ENCODE results near the gene HCN4. TPM values are rescaled to one million over a fixed set of nuclear protein-coding genes. Genes with fewer than 3 reads are reported as not detected.

The HCN4 gene
- total RNA-seq, 4 donors from 2014 or later, result 0.75 TPM; not detected in 3

DNA sequence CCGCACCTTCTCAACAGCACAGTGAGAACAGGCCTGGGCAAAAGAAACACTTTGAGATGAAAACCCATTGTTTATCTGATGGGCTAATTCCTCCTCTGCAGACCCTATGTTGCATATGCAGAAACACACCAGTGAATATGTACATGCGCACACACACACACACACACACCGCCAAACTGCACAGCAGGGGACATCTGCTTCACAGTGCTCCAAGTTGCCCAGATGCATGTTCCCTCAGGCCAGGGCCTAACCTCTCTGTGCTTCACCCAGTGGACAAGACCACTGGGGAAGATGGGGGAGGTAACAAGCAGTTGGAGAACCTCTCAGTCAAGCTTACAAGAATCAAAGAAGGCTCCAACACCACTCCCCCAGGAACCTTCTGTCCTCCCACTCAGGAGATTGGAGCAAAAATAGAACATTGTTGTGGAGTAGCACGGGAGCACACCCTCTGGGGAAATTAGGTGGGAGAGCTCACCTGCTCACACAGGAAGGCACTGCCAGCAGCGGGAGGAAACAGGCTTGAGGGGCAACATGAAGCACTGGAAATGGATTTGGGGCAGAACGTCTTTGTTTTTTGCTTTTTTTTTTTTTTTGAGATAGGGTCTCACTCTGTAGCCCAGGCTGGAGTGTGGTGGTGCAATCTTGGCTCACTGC lies 13.0 kb downstream of the HCN4 start:
- TF ChIP-seq, protein P1, sequence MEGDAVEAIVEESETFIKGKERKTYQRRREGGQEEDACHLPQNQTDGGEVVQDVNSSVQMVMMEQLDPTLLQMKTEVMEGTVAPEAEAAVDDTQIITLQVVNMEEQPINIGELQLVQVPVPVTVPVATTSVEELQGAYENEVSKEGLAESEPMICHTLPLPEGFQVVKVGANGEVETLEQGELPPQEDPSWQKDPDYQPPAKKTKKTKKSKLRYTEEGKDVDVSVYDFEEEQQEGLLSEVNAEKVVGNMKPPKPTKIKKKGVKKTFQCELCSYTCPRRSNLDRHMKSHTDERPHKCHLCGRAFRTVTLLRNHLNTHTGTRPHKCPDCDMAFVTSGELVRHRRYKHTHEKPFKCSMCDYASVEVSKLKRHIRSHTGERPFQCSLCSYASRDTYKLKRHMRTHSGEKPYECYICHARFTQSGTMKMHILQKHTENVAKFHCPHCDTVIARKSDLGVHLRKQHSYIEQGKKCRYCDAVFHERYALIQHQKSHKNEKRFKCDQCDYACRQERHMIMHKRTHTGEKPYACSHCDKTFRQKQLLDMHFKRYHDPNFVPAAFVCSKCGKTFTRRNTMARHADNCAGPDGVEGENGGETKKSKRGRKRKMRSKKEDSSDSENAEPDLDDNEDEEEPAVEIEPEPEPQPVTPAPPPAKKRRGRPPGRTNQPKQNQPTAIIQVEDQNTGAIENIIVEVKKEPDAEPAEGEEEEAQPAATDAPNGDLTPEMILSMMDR (IDR thresholded peaks at IDR 0.05; ENCODE audit: low read depth), result no peak

DNA sequence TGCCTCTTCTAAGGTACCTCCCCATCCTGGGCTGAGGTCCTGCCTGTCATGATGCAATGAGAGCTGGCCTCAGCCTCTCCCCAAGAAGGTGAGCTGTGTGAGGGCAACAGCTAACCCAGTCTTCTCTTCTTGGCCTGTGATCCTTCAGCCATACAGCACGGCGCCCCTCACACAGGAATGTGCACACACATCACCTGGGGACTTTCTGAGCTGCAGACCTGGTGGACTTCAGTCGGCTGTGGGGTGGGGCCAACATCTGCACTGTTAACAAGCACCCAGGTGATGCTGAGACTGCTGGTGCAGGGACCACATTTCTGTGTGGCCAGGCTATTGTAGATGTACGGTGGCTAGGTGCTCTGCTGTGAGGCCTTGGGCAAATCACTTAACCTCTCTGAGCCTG lies 14.5 kb downstream of the HCN4 start:
- TF ChIP-seq, protein P1 (IDR thresholded peaks at IDR 0.05; ENCODE audit: low read depth), result no peak

DNA sequence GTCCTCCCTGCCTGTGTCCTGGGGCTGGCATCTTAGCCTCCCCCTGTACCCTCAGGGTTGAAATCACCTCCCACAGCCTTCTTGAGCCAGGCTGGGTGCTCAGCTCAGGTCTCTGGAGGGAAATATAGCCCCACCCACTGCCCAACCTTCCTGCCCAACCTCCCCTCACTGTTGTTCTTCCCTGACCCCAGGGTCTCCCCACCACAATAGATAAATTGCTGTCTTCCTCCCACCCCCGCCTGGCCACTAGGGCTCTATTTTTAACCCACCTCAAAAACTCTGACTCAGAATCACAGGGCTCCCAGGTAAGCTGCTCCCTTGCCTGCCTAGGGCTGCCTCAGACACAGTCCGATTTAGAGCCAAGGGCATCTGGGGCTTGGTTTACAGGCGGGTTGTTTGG lies 15.0 kb downstream of the HCN4 start:
- TF ChIP-seq, protein P1 (IDR thresholded peaks at IDR 0.05; ENCODE audit: low read depth), result no peak

DNA sequence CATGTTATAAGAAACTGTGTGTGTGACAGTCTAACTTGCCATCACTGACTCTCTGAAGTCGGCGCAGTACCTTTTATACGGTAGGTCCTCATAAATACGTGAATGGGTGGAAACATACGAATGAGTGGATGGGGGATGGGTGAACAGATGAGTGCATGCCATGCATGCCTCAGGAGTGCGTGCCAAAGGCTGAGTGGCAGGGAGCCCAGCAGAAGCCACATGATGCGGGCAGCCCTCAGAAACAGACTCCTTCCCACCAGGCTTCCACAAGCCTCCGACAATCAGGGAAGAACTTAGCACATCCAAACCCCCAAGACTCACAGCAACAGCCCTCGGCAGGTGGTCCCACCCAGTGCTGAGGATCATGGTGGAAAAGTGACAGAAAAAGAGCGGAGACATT lies 16.7 kb downstream of the HCN4 start:
- TF ChIP-seq, protein P1 (IDR thresholded peaks at IDR 0.05; ENCODE audit: low read depth), result no peak

DNA sequence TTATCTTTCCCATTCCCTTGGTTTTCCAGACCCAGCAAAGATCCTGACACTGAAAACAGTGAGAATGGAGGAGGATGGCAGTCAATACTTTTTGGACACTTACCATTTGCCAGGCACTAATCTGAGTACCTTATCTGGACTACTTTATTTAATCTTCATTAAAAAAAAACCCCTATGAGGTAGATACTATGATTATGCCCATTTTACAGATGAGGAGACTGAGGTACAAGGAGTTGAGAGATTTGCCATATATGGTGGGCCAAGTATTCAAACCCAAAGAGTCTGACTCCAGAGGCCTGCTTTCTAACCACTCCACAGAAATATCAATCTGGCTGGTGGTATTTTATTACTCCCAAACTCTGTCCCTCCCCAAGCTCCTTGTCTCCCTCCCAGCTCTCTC lies 19.6 kb downstream of the HCN4 start:
- TF ChIP-seq, protein P1 (IDR thresholded peaks at IDR 0.05; ENCODE audit: low read depth), result no peak

DNA sequence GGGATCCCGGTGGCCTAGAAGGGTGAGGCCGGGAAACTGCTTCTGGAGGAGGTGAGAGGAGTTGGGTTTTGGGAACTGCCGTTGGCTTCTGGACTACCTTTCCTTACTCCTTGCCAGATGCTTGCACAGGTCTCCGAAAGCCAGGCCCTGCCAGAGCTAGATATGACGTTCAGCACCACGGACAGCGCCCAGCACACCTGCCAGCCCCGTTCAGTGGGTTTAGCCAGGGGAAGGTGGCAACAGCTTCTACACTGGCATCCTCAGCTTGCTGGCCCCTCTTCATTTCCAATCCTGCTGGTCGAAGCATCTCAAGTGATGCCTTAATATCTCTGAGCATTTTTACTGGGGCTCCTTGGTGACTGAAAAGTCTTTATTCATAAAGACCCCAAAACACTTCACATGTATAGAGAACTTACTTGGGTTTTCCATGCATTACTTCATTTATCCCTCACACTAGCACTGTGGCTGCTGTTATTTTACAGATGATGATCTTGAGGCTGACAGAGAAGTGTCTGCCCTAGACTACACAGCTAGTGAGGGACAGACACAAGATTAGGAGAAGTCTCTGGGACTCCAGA lies 21.9 kb downstream of the HCN4 start:
- TF ChIP-seq, protein P1 (IDR thresholded peaks at IDR 0.05; ENCODE audit: low read depth), result no peak

DNA sequence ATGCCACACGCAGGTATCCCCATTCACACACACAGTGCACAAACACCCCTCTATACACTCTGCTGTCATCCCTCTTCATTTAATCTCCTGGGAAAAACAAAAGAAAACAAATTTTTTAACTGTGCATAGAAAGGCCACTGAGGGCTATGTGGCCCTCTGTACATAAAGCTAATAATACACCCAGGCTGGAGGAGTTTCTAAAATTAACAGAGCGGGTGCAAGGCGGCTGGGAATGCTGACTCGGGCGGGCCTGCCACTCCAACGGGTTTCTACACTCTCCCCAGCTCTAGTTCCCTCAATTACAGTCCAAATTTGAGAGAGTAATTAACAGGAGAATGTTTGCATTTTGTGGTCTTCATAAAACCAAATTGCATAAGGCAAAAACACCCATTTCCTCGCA lies 23.1 kb downstream of the HCN4 start:
- TF ChIP-seq, protein P1 (IDR thresholded peaks at IDR 0.05; ENCODE audit: low read depth), result no peak

Measured in subcutaneous adipose tissue (tissue), 4 donors.